HG03439 (cell line): Measurements from ENCODE around the gene EEF1AKMT1.

Experiments
- ATAC-seq: cut with Tn5 transposase; IDR thresholded peaks from one replicate; pipeline ENCODE4 v1.9.1; 2021; ENCODE audit warnings: mild to moderate bottlenecking, moderate library complexity; ENCODE audit not compliant: unreplicated experiment

Gene EEF1AKMT1

DNA sequence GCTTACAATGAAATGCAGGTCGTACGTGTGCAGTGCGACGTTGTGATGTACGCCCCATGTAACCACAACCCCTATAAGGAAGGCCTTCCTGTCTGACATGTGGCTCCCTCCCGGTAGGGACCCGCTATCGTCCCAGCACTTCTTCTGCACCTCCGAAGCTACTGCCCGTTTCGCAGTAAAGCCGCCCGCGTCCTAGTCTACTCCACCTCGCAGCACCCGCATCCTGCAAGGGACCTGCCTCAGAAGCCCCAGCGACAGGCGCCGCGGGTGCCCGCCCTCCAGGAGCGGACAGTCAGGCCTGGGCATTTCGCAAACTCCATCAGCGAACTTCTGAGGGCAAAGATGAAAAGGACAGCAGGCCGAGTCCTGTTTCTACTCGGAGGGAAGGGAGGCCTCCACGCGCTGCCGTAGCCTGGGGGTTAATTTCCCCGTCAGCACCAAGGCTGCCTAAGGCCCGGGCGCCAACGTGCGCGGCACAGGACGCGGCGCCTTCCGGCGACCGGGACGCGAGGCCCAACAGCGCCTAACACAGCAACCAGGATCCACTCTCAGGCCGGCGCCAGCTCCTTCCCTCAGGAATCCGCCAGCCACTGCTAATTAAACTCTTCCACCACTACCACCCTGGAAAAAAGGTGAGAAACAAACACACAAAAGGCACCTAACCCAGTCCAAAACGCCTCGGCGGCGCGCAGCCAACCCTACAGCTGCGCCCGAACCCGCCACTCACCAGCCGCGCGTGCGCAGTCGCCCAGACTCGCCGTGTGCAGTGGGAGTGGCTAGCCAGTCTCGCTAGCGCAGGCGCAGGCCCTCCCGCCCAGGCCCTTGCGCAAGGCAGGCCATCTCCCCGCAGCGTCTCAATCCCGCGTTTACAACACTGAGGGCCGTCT lies at the start of gene EEF1AKMT1:
Gene EEF1AKMT1 (minus strand): TSS at position 768 of the 887 bp plus-strand sequence. CDS start 16,363 bp downstream, outside the sequence.
- ATAC-seq, result peak; percentile 89

DNA sequence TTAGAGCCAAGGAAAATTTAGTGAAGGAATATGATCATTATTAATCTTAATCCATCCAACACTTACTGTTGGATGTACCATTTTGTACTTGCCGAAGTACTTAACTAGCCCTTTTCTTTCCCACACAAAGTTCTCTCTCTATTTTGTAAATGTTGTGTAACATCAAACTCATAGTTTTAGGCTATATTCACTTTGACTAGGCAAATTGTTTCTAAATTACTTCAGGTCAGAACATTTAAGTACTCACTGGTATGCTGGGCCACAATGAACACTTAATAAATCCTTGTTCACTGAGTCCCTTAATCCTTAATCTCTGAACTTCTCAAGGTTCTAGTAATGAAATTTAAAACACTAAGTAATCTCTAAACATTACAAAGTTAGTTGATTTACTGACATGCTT lies 49.3 kb upstream of the EEF1AKMT1 start:
- no peak for ATAC-seq

GRCh38 chr13:20822406-20822805 lies 48.6 kb upstream of the EEF1AKMT1 start:
- no peak for ATAC-seq

DNA sequence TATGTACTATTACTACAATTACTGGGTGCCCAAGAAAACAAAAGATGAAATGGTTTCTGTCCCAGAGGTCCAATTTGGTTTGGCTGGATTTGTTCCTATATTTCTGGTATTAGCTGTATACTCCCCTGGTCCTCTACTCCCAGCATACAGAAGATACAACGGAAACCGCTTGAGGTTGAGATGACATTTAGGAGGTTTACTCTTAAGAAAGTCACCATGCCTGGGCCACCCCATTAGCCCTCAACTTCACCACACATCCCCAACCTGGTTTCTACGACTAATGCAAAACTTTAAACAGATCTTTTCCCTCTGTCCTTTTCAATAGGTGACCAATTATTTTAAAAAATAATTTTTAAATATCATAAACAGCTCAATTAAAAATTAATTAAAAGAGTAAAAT lies 46.0 kb upstream of the EEF1AKMT1 start:
- ATAC-seq, result no peak

GRCh38 chr13:20815464-20815863 lies 41.7 kb upstream of the EEF1AKMT1 start:
- no peak for ATAC-seq

DNA sequence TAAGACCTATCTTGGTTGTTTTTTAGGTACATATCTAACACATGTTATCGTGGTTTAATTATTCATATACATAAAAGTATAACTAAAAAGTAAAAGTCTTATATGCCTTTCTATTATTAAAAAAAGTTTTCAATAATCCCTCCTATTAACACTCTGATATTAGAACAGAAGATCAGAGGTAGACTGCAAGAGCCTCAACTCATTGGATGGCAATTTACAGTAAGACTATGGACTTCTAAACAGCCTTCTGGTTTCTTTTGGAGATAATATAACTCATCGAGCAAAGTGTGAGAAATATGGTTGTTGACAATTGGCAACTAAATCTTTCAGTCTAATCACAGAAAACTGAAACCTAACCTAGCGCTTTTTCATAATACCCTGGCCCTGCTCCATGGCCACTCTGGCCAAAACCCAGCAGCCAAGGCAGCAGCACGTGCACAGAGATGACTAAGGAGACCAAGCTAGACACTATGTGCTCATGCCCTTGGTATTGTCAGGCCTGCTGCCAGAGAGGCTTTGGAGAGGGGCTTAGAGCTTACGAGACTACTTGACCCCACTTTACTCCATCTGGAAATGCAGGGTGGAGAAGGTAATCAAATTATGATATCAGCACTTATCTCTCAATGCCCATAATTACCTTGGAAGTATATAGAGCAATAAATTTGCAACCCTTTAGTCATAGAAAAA lies 40.6 kb upstream of the EEF1AKMT1 start:
- ATAC-seq, result no peak

DNA sequence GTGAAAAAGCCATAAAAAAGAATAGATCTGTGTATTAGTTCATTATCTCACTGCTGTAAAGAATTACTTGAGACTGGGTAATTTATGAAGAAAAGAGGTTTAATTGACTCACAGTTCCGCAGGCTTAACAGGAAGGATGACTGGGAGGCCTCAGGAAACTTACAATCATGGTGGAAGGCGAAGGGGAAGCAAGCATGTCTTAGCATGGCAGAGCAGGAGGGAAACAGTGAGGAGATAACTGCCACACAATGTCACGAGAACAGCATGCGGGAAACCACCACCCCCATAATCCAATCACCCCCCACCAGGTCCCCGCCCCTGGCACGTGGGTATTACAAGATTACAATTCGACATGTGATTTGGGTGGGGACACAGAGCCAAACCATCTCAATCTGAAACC lies 39.1 kb upstream of the EEF1AKMT1 start:
- ATAC-seq, result no peak

GRCh38 chr13:20810808-20811207 lies 37.0 kb upstream of the EEF1AKMT1 start:
- no peak for ATAC-seq

DNA sequence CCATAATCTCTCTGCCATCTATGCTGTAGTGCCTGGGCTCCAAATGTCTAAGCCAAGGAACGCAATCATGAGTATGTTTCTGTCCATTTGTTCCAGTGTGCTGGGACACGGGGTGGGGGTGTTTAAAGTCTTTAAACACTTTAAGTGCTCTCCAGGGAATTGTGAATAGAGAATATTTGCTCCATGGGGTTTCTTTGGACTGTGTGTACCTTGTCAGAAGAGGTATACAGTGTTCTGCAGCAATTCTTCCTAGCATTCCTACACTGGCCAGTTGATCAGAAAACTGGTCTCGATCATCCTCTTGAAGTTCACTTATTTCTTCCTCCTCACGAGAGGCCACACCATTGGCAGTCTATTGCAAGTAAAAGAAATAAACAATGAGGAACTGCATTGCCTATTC lies 35.1 kb upstream of the EEF1AKMT1 start:
- ATAC-seq, result no peak

DNA sequence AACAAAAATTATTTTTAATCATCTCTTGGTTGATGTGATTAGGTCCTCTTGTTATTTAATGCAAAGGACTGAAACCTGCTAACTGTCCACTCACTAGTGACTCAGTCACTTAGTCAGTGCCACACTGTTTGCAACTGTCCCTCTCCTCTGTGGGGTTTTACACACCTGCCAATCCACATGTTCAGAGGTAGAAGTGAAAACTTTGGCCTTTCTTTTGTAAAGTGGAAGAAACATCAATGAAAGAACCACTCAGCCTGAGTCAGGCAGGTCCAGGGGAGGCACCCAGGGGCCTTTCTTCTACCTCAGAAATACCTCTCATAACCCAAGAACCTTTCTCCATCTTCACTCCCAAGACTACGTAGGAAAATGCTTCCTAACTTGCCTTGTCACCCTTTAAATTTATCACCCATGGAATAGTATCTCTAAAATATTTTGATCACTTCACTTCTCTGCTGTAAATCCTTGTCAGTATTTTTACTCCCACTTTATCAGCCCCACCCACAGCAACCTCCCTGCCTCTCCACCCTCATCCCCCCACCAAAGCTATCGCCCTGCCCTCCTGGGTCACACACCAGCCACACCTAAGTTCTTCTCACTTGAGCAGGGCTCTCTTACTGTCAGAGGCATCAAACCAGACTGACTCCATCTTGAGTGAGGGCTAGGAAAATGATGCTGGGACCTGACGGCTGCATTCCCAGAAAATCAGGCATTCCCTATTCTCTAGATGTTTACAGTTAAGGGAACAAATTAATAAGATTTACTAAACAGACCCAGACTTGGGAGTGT lies 29.6 kb upstream of the EEF1AKMT1 start:
- no peak for ATAC-seq

- no peak for ATAC-seq
Observed at GRCh38 chr13:20801707-20802106, 27.9 kb upstream of the EEF1AKMT1 start.

GRCh38 chr13:20799726-20800416 lies 26.1 kb upstream of the EEF1AKMT1 start:
- ATAC-seq, result no peak

DNA sequence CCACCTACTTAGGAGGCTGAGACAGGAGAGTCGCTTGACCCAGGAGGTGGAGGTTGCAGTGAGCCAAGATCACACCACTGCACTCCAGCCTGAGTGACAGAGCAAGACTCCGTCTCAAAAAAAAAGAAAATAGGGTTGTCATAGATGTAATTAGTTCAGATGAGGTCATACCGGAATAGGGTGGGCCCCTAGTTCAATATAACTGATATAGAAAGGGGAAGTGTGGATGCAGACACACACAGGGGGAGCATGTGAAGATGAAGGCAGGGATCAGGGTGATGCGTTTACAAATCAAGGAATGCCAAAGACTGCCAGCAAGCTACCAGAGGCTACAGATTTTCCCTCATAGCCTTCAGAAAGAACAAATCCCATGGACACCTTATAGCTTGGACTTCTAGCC lies 24.3 kb upstream of the EEF1AKMT1 start:
- ATAC-seq, result no peak

DNA sequence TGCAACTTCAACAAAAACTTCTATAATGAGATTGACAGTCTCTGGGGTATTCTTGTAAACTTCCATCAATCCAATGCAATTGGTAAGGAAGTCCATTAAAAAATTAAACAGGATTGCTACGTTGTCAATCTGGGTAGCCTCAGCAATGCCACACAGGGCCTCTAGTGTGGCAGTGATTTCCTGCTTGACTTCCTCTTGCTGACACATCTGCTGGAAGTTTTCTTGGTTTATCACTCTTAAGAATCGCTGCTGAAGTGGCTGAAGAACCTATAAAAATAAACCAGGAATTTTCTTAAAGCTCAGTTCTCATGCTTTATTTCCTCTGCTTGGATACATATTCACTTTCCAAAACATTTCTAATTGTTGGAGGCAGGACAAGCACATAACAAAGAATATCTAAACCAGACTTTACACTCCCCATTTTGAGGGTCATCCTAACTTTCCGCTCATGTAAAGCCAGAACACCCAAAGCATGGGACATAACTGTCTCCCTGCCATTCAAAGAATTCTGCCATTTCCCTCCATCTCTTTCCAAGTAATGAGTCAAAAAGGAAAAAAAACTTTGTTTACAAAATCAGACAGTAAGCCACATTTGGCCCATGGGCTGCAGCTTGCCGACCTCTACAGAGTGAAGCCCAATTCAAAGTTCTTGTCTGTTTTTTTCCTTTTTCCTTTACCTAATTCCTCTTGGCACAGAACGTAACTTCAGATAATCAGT lies 23.2 kb upstream of the EEF1AKMT1 start:
- ATAC-seq, result no peak

- ATAC-seq, result no peak
Observed at GRCh38 chr13:20789665-20790064, 15.9 kb upstream of the EEF1AKMT1 start.

DNA sequence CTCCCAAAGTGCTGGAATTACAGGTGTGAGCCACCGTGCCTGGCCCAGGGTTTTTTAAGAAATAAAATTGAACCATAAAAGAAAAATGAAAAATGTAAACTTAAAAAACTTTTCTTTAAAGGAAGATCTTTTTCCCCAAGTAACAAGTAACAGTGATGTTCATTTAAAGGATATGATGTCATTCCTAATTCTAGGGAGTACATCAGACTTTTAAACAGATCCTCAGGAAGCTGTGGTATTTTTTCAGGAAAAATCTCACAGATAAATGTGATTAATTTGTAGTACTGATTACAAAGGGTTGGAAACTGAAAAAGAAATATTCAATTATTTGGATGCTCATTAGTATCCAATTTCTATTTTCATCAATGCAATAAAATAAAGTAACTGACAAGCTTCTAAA lies 14.6 kb upstream of the EEF1AKMT1 start:
- ATAC-seq, result no peak

GRCh38 chr13:20787180-20787579 lies 13.4 kb upstream of the EEF1AKMT1 start:
- no peak for ATAC-seq

- peak; percentile 94 for ATAC-seq
Observed at GRCh38 chr13:20782116-20782708, 8.5 kb upstream of the EEF1AKMT1 start.

DNA sequence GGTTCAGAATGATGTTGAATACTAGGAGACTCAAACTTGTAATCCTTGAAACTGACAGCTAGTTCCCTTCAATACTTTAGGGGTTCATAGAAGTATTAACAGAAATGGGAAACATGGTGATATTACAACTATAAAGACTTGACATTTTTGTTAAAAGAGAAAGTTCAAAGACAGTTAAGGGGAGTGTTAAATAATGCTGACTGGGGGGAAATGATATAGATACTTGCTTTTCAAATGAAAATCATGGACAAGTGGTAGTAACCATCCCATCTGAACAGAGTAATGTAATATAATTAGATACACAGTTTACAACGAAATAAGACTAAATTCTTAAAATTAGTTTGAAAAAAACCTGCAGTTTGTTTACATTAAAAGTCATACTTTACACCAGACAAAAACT lies 6.6 kb upstream of the EEF1AKMT1 start:
- no peak for ATAC-seq

DNA sequence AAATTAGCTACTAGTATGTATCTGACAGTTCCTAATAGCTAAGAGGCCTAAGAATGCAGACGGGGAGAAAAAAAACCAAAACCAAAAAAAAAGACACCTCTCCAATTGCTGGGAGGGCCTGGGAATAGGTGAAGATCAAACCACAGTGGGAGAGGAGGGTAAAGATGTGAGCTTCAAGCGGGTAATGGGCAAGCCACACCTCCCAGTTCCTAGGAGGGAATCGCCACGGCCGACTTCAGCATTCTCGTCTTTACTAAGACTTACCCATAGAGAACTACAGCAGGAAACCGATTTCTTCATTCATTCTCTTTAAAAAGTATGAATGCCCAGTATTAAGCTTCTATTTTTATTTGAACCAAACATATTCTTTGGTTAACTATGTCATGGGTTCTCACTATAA lies 5.6 kb upstream of the EEF1AKMT1 start:
- no peak for ATAC-seq
